OCI-LY1 (cell line): ENCODE data around the gene CETN1.

Experiments
- H2AFZ ChIP-seq: fragments of 200-600 bp; sonication (generic), shearing (Covaris generic); 2 replicates; pipeline ENCODE4 v1.6.0; 2014; ENCODE audit warnings: antibody characterized with exemption, mild to moderate bottlenecking, low read length
- H3F3A ChIP-seq: fragments of 200-600 bp; sonication (generic), shearing (Covaris generic); 2 replicates; pipeline ENCODE4 v1.6.0; 2014; ENCODE audit warnings: mild to moderate bottlenecking, antibody characterized with exemption, low read length, moderate library complexity; ENCODE audit not compliant: insufficient read depth
- H3K27ac ChIP-seq: fragments of 200-600 bp; sonication (generic); 2 replicates; pipeline ENCODE4 v1.5.1; 2014; ENCODE audit warnings: low read length, mixed run types, mild to moderate bottlenecking, low read depth; ENCODE audit not compliant: poor library complexity, severe bottlenecking
- H3K27me3 ChIP-seq: fragments of 200-600 bp; sonication (generic); 2 replicates; pipeline ENCODE4 v1.6.0; 2014; ENCODE audit warnings: antibody characterized with exemption, mild to moderate bottlenecking, low read length, moderate library complexity; ENCODE audit not compliant: insufficient read depth
- H3K36me3 ChIP-seq: fragments of 200-600 bp; sonication (generic); 2 replicates; pipeline ENCODE4 v1.6.1; 2014; ENCODE audit warnings: mild to moderate bottlenecking, antibody characterized with exemption, low read length, moderate library complexity, mixed read lengths; ENCODE audit not compliant: insufficient read depth
- H3K4me1 ChIP-seq: fragments of 200-600 bp; sonication (generic); 2 replicates; pipeline ENCODE4 v1.5.1; 2014; ENCODE audit warnings: mild to moderate bottlenecking, low read length, moderate library complexity; ENCODE audit not compliant: insufficient read depth, severe bottlenecking
- H3K4me2 ChIP-seq: fragments of 200-600 bp; sonication (generic), shearing (Covaris generic); 2 replicates; pipeline ENCODE4 v1.6.1; 2014; ENCODE audit warnings: low read length
- H3K4me3 ChIP-seq: fragments of 200-600 bp; sonication (generic); 2 replicates; pipeline ENCODE4 v1.5.1; 2014; ENCODE audit warnings: low read length, low read depth, mild to moderate bottlenecking, mixed read lengths; ENCODE audit not compliant: poor library complexity, severe bottlenecking
- H3K79me2 ChIP-seq: fragments of 200-600 bp; shearing (Covaris generic); 2 replicates; pipeline ENCODE4 v1.6.1; 2016; ENCODE audit warnings: mixed run types, low read length, mixed read lengths; ENCODE audit not compliant: insufficient read depth
- H3K9ac ChIP-seq: fragments of 200-600 bp; sonication (generic), shearing (Covaris generic); 2 replicates; pipeline ENCODE4 v1.6.1; 2014; ENCODE audit warnings: mild to moderate bottlenecking, low read length, mixed read lengths
- H3K9me2 ChIP-seq: fragments of 200-600 bp; sonication (generic), shearing (Covaris generic); 2 replicates; pipeline ENCODE4 v1.6.1; 2014; ENCODE audit warnings: low read depth, mild to moderate bottlenecking, low read length, mixed read lengths
- H3K9me3 ChIP-seq: fragments of 200-600 bp; shearing (Covaris generic); 2 replicates; pipeline ENCODE4 v1.6.1; 2014; ENCODE audit warnings: low read length, mixed read lengths
- H4K20me1 ChIP-seq: fragments of 200-600 bp; sonication (generic), shearing (Covaris generic); 2 replicates; pipeline ENCODE4 v1.6.0; 2016; ENCODE audit warnings: mild to moderate bottlenecking, low read length; ENCODE audit not compliant: insufficient read depth
- CTCF ChIP-seq: fragments of 200-600 bp; sonication (generic), shearing (Covaris generic); IDR thresholded peaks from 2 replicates; pipeline ENCODE4 v1.5.1; 2017; ENCODE audit warnings: mild to moderate bottlenecking, antibody characterized with exemption, low read length, moderate library complexity, mixed read lengths
- EZH2 ChIP-seq: fragments of 200-600 bp; sonication (generic), shearing (Covaris generic); IDR thresholded peaks from 2 replicates; pipeline ENCODE4 v1.8.0; 2017; ENCODE audit warnings: borderline replicate concordance, mixed run types, mild to moderate bottlenecking, antibody characterized with exemption, low read length, moderate library complexity, mixed read lengths

CETN1 gene

GRCh38 chr18:565562-566061 is 14.6 kb upstream of the CETN1 start:
- H3K4me3 ChIP-seq, result no peak overlapping the region
- no peak overlapping the region for H3K4me2 ChIP-seq
- TF ChIP-seq EZH2 (no peak), CTCF (no peak)
- H3K27me3 ChIP-seq, result no peaks in the 10 kb centered on the region
- no peaks in the 10 kb centered on the region for H3K9me3 ChIP-seq
- H3K9me2 ChIP-seq, result no peaks in the 10 kb centered on the region
- no peaks in the 10 kb centered on the region for H3F3A ChIP-seq
- no peaks in the 10 kb centered on the region for H3K36me3 ChIP-seq
- H3K9ac ChIP-seq, result no peak overlapping the region
- no peaks in the 10 kb centered on the region for H3K4me1 ChIP-seq
- H2AFZ ChIP-seq, result no peak overlapping the region
- no peaks in the 10 kb centered on the region for H4K20me1 ChIP-seq
- no peaks in the 10 kb centered on the region for H3K79me2 ChIP-seq
- H3K27ac ChIP-seq, result no peak overlapping the region

GRCh38 chr18:567122-567521 is 13.1 kb upstream of the CETN1 start:
- H3K4me1 ChIP-seq, result no peaks in the 10 kb centered on the region
- H3K27me3 ChIP-seq, result no peaks in the 10 kb centered on the region
- H3K27ac ChIP-seq, result no peak overlapping the region
- no peaks in the 10 kb centered on the region for H3K79me2 ChIP-seq
- H3K4me2 ChIP-seq, result no peak overlapping the region
- no peak overlapping the region for H2AFZ ChIP-seq
- H4K20me1 ChIP-seq, result no peaks in the 10 kb centered on the region
- no peaks in the 10 kb centered on the region for H3K9me2 ChIP-seq
- H3K9me3 ChIP-seq, result no peaks in the 10 kb centered on the region
- H3K9ac ChIP-seq, result no peak overlapping the region
- H3K4me3 ChIP-seq, result no peak overlapping the region
- TF ChIP-seq EZH2 (no peak), CTCF (no peak)
- no peaks in the 10 kb centered on the region for H3F3A ChIP-seq
- H3K36me3 ChIP-seq, result no peaks in the 10 kb centered on the region

GRCh38 chr18:568731-569130 is 11.4 kb upstream of the CETN1 start:
- Histone ChIP-seq H3K79me2 (no peaks in the 10 kb centered on the region), H3K4me3 (no peak overlapping the region), H3K36me3 (no peaks in the 10 kb centered on the region), H2AFZ (no peak overlapping the region), H3K27ac (no peak overlapping the region), H3K9me2 (no peaks in the 10 kb centered on the region), H3K4me1 (no peaks in the 10 kb centered on the region), H3K27me3 (no peaks in the 10 kb centered on the region), H3F3A (no peaks in the 10 kb centered on the region), H3K9ac (no peak overlapping the region), H3K4me2 (no peak overlapping the region), H4K20me1 (no peaks in the 10 kb centered on the region), H3K9me3 (no peaks in the 10 kb centered on the region)
- TF ChIP-seq CTCF, result no peak
- TF ChIP-seq EZH2, result no peak
